HG03280 (cell line): ENCODE measurements around the gene RABGAP1L.

Experiments used
- ATAC-seq: cut with Tn5 transposase; IDR thresholded peaks from one replicate; pipeline ENCODE4 v1.9.1; 2021; ENCODE audit warnings: mild to moderate bottlenecking, moderate library complexity; ENCODE audit not compliant: unreplicated experiment

The RABGAP1L gene

DNA sequence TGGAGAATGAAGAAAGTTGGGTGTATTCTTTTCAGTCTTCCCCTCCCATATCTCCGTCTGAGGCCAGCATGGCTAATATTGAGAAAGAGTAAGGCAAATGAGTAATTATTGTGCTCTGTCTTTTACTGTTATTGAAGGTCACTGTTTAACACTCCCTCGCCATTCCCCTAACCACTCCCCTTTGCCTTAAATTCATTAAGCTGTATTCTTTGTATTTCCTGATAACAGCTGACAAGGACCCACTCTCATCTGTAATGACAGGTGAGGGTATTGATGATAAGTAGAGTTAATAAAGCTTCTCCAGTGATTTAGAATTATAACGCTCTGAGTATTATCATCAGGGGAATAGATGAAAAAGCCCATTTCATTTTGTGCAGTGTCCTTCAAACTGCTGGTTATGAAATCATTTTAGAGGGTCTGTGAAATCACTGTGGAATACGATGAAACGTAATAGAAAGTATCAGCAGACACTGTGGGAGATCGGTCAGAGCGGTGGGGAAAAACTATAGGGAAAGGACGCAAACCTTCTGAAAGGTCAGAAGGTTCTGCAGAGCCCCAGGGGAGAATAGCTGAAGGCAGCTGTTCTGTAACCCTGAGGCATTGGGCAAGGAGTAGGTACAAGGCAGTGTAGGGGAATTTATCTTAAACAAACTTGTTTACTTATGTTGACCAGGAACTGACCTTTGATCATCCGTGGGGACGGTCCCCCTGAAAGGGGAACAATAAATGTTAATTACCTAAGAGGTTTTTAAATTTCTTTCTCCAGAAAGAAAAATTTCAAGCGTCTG lies 794.2 kb downstream of the RABGAP1L start:
- ATAC-seq = peak; percentile 53

DNA sequence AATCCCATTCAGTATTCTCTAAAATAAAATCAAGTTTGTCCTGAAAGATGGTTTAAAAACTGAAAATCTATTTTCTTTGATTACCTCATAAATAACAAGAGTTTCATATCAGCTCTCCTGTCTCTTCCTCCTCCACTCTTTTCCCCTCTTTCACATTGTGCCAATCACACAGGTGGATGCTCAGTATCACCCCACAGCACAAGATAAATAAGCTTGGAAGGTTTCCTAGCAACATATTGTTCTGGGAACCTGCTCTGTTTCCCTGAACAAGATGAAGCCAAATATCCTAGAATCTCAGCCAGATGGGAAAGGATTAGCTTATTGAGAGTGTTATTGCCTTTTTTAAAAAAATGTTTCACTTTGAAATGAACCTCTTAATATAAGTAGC lies 794.7 kb downstream of the RABGAP1L start:
- peak; percentile 23 for ATAC-seq

DNA sequence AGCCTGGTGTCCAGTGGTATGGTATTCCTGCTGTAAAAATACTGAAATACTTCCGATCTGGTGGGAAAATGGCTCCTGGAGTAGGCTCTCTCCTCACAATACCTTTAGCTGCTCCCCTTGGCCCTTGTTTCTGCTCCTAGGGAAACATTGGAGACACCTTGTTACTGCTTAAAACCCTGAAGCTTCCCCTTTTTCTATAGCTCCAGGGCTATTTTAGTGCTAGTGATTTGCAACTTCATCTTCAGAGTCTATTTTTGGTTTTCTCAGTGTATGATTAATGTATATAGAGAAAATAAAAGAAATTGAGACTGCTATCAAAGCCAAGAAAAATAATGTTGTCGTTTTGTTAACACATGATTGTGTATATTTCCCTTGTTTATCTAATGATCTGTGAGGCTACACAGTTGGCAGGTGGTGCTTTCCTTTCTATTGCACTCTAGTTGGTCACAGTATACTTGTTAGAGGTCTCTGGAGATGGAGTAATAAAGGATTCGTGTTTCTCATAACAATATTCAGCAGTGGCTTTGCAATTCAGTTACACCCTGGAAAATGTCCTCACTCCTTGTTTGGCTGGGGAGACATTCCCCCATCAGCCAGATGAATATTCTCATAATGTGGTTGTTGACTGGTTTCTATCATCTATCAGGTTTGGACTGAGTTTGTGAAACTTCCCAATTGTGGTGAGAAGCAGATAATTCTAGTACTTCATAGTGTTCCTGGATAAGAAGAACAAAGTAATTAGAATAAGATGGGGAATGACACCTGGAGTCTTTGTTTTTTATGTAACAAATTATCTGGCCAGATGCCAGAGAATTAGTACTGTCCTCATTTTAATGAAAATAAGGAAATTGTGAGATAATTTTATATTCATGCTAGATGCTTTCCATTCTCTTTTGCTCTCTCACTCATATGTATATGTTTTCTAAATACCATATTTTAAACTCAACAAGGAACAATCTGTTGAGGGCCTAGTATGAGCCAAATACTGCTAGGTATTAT lies 795.6 kb downstream of the RABGAP1L start:
- ATAC-seq = no peak

DNA sequence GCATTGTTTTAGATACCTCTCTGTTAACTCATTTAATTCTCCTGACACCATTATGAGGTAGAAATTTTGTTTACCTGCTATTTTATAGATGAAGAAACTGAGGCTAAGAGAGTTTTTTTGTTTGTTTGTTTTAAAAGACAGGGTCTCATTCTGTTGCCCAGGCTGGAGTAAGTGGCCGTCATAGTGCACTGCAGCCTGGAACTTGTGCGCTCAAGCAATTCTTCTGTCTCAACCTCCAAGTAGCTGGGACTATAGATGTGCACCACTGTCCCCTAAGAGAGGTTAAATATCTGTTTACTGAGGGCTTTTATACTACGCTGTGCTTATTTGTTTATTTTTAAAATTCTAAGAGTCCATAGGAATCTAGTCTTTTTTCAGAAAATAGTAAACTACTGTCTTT lies 796.8 kb downstream of the RABGAP1L start:
- ATAC-seq = no peak

DNA sequence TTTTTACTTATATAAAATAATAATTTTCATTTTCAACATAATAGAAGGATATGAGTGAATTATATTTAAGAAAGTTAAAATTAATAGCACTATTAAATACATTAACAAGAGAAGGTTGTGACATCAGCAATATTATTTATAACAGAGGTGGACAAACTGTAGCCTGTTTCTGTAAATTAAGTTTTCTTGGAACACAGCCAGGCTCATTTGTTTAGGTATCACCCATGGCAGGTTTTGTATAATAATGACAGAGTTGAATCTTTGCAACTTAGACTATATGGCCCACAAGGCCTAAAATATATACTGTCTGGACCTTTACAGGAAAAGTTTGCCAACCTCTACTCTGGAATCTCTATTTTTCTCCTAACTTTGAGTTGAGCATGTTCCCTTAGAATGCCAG lies 797.7 kb downstream of the RABGAP1L start:
- no peak for ATAC-seq

DNA sequence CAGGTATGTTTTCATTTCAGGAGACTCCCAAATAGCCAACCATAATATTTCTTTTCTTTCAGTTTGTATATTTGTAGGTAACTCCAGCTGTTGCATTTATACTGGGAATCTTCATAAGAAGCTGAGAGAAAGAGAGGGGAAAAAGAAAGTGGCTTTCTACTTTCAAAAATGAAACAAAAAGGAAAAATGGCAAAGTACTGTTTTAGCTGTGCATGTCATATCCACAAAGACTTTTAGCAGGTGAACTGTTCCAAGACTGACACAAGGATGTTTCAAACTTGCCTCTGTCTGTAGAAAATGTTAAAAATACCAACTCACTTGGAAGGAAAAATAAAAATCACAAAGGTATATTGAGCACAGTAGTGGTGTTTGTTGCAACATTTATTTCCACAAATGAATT lies 798.5 kb downstream of the RABGAP1L start:
- ATAC-seq = no peak

DNA sequence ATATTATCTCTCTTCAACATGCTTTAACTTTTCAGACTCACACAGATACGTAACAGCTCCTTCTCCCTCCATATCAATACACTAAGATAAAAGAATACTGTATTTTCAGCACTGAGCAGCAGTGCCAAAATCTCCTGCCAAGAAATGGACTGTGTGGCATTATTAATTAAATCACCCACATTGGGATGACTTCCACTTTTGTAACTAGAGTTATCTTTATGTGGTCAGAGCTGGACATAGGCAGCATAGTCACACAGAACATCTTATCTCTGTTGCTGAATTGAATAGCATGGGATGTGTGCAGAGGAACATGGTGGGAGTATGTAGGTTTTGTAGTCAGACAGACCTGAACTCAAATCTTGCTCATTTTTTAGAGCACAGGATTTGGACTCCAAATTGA lies 799.1 kb downstream of the RABGAP1L start:
- ATAC-seq = no peak

DNA sequence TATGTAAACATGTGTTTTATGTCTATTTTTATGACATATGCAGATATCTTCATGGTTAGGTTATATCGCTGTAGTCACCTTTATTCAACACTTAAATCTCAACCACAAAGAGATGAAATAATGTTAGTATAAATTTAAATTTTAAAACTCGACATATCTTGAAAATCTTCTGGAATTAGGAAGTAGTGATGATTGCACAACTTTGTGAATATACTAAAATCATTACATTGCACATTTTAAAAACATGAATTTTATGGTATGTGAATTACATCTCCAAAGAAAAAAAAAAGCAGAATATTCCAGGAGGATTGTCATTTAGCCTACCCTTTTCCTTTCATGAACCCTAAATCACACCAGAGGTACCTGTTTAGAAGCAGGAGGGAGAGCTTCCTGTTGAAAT lies 801.0 kb downstream of the RABGAP1L start:
- no peak for ATAC-seq

DNA sequence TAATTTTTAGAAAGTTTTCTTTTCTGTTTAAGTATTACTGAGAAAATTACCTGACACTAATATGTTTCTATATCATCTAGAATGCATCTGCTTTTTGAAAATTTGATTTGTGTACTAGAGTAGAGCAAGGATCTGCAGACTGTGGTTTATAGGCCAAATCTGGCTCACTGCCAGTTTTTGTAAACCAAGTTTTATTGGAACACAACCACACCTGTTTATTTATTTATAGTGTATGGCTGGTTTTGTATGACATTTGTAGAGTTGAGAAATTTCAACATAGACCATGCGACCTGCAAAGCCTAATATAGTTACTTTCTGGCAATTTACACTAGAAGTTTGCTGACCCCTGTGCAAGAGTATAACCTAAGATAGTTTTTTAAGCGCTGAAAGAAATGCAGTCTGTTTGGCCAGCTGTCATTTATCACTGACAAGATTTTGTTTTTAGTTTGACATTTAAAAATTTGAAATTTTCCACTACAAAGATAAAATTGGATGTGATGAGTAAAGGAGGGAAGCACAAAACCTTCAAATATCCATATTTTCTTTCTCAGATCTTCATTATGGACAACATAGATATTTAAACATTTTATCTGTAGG lies 804.3 kb downstream of the RABGAP1L start:
- ATAC-seq = no peak

DNA sequence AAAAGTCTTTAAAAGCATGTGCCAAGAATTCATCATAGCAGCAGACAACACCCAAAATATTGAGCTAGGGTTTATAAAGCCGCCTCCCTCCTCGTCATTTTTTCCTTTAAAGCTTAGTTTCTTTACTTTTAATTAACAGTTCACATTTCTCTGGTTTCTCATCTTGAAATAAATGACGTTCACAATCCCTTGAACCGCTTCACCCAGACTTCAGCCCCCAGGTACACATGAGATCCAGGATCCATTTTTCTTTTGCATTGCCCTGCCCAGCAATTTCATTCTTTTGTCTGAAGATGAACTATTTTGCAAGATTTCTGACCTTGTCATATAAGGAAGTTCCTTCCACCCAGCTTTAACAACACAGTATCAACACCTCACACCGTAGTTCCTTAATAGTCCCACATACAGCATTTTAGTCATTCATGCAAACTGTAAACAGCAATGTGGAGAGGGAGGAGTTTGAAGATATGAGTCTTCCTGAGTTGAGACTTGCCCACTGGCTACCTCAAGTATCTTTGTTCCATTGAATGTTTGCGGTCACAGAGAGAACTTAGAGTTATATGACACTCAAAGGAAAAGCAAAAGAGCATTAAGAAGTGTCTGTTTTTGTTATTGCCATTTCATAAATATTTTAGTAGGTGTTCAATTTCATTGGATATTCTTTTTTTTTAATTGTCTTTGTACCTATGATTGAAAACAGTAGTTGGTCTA lies 805.1 kb downstream of the RABGAP1L start:
- ATAC-seq = no peak

DNA sequence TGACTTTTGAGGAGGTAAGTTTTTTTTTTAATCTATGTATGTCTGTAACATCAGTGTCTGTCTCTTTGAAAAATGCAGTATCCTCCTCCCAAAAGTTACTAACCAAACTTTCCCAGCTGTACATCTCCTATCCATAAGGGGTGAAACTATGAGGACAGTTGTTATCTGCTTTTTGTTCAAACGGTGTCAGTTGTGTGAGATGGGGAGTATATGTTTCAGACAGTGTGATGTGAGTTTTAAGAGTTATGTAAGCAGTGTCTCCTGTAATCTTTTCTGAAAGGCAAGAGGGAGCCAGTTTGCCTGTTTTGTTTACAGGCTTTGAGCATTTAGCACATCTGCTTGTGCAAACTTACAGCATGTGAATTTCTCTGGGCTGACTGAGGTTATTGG lies 805.6 kb downstream of the RABGAP1L start:
- ATAC-seq = no peak

DNA sequence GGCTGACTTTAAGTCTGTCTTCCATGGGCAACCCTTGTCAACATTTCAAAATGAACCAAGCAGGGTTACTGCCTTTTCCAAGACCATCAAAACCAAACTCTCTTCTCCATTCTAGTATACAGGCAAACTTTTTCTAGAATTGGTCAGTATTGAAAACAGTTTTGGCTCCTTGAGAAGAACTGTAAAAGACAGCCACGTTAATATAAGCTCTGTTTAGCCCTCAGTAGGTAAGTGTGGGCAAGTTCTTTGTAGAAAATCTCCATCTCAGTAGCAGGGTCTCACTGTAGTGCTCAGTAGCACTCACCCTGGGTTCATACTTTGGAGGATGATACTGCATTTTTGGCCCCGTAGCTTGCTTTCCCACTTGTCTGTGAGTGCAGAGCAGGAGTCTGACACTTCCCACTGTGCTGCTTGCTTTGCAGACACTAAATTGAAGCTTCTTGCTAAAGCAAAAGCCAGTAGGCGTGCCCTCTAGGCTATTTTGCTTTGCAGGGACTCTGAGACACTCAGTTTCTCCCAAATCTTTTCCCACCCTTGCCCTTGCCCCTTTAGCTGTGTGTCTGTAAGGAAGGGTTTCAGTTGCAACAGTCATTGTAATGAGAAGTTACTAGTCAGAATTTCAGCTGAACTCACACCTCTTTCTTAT lies 806.2 kb downstream of the RABGAP1L start:
- ATAC-seq = no peak

DNA sequence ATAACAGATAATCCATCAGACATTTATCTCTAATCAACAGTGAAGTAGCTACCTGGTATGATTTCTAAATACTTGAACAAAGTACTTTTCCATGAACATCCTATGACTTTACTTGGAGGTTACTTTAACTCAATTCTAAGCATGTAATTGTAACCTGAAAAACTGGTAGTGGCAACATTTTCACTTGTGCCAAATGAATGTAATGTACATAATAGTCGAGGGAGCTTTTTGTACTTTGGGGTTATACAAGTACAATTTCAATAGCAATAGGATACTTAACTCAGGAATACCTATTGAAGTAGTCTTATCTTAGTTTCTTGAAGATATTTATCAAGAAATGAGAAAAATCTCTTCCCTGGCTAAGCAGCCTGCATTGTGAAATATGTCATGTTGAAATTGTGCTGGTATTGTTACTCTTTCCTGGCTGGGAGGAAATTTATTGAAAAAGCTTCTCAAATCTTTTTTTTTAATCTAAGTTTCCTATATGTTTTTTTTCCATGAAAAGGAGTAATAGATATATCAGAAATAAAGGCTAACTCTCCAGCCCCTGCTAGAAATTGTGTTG lies 806.8 kb downstream of the RABGAP1L start:
- no peak for ATAC-seq

DNA sequence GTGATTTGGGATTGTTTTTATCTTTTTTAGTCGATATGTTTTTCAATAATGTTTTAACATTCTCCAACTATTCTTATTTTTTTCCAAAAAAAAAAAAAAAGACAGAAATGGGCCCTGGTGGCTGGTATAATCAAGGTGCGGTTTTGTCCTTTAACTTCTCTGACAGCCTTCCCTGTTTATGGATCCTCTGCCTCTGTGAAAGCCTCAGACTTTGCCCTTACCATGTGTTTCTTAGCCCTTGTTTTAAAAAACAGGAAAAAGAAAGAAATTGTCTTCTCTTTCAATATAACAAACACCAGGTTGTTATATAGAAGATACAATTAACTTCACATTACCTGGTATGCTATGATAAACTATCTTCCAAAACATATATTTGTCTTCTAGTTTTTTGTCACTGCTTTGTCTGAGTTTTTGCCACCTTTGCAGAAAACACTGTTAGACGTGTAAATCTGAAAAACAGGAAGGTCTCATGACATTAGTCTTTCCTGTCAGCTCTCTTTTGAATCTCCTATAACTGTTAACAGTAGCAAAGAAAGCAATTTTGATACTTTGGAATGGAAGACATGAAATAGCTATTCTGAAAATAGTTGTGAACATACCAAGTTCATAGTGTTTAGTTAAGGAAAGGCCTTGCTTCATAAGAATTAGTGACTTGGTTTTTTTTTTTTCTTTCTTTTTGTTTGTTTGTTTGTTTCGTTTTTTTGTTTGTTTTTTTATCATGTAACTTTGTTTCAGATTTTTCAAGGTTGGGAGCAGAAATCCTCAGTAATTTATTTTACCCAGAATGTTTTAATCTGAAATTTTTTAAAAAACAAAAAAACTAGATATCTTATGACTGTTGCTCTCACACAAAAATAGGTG lies 808.8 kb downstream of the RABGAP1L start:
- no peak for ATAC-seq

DNA sequence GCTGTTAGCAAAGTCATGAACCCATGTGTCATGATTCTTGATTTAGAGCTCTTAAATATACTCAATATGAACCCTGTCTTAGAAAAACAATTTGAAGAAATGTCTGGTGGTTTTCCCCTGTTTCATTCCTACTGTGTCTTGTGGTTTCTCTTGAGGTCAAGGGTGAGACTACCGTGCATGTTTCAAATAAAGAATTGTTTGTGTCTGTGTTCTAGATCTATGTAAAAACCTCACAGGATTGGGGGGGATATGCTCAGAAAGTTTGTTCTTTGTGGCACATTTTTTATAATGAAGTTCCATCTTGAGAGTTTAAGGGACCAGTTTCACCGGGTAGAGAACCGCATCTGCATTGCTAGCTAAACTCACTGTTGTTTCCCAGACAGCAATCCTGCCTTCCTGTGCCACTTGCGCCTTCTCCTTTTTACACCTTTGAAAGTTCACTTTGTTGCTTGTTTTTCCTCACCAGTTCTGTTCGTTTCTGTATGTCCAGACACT lies 809.5 kb downstream of the RABGAP1L start:
- ATAC-seq = peak; percentile 79

DNA sequence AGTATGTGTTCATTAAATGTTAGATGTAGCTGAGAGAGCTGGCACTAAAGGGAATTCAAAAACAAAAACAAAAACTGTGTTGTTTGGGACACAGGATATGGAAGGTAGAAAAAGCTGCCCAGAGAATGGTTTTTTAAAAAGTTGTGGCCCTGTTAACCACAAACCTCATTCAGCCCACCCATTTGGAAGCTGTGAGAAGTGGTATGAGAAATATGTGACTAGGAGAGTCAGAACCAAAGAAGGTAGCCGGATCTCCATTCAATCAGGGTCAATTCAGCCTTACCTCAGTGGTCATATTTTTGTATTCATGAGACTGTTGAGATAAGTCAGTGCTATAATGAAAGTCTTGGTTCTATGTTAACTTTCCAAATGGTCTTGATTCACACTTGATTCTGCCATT lies 810.7 kb downstream of the RABGAP1L start:
- ATAC-seq = no peak

DNA sequence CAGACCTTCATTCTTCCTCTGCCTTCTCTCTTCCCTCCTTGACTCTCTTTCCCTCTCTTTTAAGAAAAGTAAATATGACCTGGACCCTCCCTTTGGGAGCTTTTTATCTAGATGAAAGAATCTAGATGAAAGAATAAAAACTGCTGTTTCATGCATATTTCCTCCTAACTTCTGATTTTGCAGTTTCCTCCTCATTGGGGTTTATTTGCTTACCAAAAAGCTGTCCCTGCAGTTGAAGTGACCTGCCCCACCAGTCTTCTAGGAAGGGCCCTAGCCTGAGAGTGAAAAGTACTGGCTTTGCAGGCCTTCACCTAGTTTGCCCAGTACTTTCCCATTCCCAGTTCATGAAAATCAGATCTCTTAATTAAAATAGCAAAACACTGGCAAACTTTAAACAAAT lies 812.1 kb downstream of the RABGAP1L start:
- no peak for ATAC-seq

DNA sequence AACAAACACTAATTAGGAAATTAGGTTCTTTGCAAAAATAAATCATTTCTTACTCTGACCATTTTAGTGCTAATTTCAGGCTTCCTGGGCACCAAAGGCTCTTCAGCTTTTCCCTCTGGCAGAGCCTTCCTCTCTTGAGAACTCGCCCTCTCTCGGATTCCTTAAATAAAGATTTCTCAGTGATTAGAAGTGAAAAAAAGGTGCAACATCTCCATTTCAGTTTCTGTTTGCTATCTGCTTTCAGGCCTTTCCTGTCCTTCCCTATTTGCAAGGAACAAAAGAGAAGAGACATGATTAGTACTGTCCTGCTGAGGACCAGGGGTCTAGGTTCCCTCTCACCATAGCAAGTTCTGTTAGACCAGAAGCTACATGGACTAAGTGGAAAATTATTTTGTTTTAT lies 812.6 kb downstream of the RABGAP1L start:
- no peak for ATAC-seq

DNA sequence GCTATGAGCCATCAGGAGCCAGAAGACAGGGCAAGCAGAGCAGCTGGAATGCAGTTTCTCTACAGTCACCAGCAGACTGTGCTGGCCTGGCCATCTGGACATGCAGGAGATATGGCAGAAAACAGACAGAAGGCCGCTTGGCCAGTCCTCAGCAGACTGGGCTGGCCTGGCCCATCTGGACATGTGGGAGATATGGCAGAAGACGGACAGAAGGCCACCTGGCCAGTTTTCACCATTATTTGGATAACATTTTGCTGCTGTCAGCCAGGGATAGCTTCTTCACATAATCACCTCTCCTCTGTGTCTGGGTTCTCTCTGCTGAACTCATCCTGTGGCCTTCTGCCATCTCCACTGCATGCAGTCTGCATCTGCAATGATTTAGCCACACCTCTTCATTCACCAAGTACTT lies 815.4 kb downstream of the RABGAP1L start:
- no peak for ATAC-seq
